ENCODE data around the gene ERICH6.

The ERICH6 gene

DNA sequence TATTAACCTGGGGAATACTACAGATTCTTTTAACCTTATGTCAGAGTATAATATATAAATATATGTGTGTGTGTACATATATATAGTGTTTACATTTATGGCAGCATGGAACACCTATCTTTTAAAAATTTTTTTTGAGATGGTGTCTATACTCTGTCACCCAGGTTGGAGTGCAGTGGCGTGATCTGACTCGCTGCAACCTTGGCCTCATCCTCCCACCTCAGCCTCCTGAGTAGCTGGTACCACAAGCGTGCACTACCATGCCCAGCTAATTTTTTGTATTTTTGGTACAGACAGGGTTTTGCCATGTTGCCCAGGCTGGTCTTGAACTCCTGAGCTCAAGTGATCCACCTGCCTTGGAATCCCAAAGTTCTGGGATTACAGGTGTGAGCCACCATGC, 18.5 kb upstream of the ERICH6 start:
- Histone ChIP-seq H3K27ac (ENCODE audit: insufficient read depth, low read depth, low read length, poor library complexity, severe bottlenecking) (no peak overlapping the region), H3K9me3 (ENCODE audit: control insufficient read depth, low read length) (no peaks in the 10 kb centered on the region), H3K4me1 (ENCODE audit: control insufficient read depth, insufficient read depth, low read length) (no peaks in the 10 kb centered on the region), H3K4me3 (ENCODE audit: insufficient read depth, low read depth, low read length) (no peak overlapping the region), H3K36me3 (ENCODE audit: control insufficient read depth, insufficient read depth, low read length) (no peaks in the 10 kb centered on the region), H3K27me3 (ENCODE audit: control insufficient read depth, insufficient read depth, low read length, poor library complexity, severe bottlenecking) (no peaks in the 10 kb centered on the region)
- WGBS, 2 experiments: 93 to 95% methylated on average over 3 of the region's 3 CpGs

DNA sequence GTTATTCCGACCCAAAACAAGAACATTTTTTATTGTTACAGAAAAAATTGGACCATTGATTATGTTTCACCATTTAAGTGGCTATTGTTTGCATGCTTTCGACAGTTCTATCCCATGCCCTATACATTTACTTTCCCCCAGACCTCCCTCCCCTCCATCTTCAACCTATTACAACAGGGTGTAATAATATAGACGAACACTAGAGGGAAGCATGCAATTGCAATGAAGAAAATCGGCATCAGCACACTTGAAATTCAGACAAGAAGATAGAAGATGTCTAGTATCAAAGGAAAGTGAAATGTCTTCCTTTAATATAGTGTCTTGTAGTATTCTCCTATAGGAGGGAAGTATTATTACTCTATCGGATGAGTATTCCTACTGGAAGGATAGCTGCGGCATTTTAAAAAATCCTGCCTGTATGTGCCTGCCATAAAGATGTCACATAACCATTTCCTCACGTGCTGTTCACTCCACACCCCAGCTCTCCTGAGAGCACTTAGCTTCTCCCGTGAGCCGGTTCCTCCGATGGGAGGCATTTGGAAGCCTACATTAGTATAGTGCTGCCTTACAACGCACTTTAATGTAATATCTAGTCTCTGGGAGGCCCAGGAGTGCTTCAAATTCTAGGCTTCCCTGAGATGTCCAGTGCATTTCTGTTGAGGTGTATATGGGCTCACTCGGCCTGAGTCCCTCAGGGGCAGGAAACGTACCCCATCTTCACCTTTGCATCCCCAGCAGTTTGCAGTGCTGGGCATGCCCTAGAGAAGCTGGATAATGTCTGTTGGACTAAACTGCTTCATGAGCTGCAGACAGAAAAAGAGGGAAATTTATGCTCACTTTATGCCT, 17.8 kb upstream of the ERICH6 start:
- no peaks in the 10 kb centered on the region for H3K9me3 ChIP-seq (ENCODE audit: control insufficient read depth, low read length)
- H3K27ac ChIP-seq (ENCODE audit: insufficient read depth, low read depth, low read length, poor library complexity, severe bottlenecking): no peak overlapping the region
- H3K4me1 ChIP-seq (ENCODE audit: control insufficient read depth, insufficient read depth, low read length): no peaks in the 10 kb centered on the region
- 50 to 53% methylated on average over 13 of the region's 13 CpGs for WGBS, 2 experiments
- no peaks in the 10 kb centered on the region for H3K27me3 ChIP-seq (ENCODE audit: control insufficient read depth, insufficient read depth, low read length, poor library complexity, severe bottlenecking)
- H3K4me3 ChIP-seq (ENCODE audit: insufficient read depth, low read depth, low read length): no peak overlapping the region
- no peaks in the 10 kb centered on the region for H3K36me3 ChIP-seq (ENCODE audit: control insufficient read depth, insufficient read depth, low read length)

DNA sequence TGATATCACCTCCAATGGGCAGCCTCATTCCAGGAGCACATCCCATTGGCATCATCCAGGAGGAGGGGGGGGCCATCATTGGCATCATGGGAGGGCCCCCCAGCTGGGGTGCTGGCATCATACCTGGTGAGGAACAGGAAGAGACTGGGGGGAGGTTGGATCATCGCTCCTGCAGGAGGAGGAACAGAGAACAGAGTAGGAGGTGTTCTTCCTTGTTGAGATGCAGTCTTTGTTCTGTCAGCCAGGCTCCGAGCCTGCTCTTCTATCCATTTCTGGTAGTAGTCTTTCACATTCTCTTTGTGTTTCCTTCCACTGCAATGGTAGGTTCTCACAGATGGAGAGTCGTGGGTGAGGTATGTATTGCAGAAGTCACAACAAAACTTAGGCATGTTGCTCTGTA, 16.7 kb upstream of the ERICH6 start:
- Histone ChIP-seq H3K36me3 (ENCODE audit: control insufficient read depth, insufficient read depth, low read length) (no peaks in the 10 kb centered on the region), H3K4me3 (ENCODE audit: insufficient read depth, low read depth, low read length) (no peak overlapping the region), H3K27ac (ENCODE audit: insufficient read depth, low read depth, low read length, poor library complexity, severe bottlenecking) (no peak overlapping the region), H3K27me3 (ENCODE audit: control insufficient read depth, insufficient read depth, low read length, poor library complexity, severe bottlenecking) (no peaks in the 10 kb centered on the region), H3K4me1 (ENCODE audit: control insufficient read depth, insufficient read depth, low read length) (no peaks in the 10 kb centered on the region), H3K9me3 (ENCODE audit: control insufficient read depth, low read length) (no peaks in the 10 kb centered on the region)
- 83 to 85% methylated on average over 3 of the region's 3 CpGs for WGBS, 2 experiments

DNA sequence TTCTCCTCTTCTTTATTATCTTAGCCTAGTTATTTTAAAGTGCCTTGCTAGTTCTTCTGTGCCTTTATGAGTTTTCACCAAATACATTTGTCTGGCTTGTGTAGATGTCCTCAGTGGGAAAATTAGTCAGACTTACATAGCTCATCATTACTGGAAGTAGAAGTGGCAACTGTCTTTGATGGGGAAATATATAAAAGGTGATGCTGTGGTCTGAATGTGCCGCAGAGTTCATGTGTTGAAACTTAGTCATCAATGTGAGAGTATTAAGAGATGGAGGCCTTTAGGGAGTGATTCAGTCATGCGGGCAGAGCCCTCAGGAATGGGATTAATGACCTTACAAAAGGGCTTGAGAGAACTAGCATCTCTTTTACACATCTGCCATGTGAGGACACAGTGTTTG, 6.4 kb upstream of the ERICH6 start:
- Histone ChIP-seq H3K27me3 (ENCODE audit: control insufficient read depth, insufficient read depth, low read length, poor library complexity, severe bottlenecking) (no peaks in the 10 kb centered on the region), H3K4me3 (ENCODE audit: insufficient read depth, low read depth, low read length) (no peak overlapping the region), H3K9me3 (ENCODE audit: control insufficient read depth, low read length) (no peaks in the 10 kb centered on the region), H3K4me1 (ENCODE audit: control insufficient read depth, insufficient read depth, low read length) (no peaks in the 10 kb centered on the region), H3K27ac (ENCODE audit: insufficient read depth, low read depth, low read length, poor library complexity, severe bottlenecking) (no peak overlapping the region), H3K36me3 (ENCODE audit: control insufficient read depth, insufficient read depth, low read length) (no peaks in the 10 kb centered on the region)
- WGBS, 2 experiments: 95 to 99% methylated on average over 2 of the region's 2 CpGs

DNA sequence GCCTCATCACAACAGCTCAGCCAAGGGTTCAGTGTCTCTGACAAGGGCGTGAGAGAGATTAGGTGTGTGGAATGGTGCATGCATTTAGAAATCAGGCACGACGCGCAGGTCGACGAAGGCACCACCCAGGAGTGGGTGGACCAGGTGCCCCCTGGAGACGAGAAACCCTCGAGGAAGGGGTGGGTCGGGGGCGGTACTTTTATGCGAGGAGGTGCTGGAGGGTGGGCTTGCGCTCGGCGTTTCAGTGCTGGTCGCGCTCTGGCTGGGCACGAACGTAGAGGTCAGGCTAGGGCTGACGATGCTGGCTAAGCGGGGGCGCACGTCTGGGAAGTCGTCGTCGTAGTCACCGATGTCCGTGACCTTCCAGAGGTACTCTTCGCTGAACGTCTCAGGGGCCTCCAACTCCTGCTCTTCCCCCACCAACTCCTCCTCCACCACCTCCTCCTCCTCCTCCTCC, 393 bp downstream of the ERICH6 start:
- H3K9me3 ChIP-seq (ENCODE audit: control insufficient read depth, low read length): no peaks in the 10 kb centered on the region
- 39 to 43% methylated on average over 29 of the region's 29 CpGs for WGBS, 2 experiments
- H3K4me1 ChIP-seq (ENCODE audit: control insufficient read depth, insufficient read depth, low read length): no peaks in the 10 kb centered on the region
- H3K36me3 ChIP-seq (ENCODE audit: control insufficient read depth, insufficient read depth, low read length): no peaks in the 10 kb centered on the region
- H3K4me3 ChIP-seq (ENCODE audit: insufficient read depth, low read depth, low read length): peak overlapping the region; percentile 50
- H3K27me3 ChIP-seq (ENCODE audit: control insufficient read depth, insufficient read depth, low read length, poor library complexity, severe bottlenecking): no peaks in the 10 kb centered on the region
- H3K27ac ChIP-seq (ENCODE audit: insufficient read depth, low read depth, low read length, poor library complexity, severe bottlenecking): no peak overlapping the region

DNA sequence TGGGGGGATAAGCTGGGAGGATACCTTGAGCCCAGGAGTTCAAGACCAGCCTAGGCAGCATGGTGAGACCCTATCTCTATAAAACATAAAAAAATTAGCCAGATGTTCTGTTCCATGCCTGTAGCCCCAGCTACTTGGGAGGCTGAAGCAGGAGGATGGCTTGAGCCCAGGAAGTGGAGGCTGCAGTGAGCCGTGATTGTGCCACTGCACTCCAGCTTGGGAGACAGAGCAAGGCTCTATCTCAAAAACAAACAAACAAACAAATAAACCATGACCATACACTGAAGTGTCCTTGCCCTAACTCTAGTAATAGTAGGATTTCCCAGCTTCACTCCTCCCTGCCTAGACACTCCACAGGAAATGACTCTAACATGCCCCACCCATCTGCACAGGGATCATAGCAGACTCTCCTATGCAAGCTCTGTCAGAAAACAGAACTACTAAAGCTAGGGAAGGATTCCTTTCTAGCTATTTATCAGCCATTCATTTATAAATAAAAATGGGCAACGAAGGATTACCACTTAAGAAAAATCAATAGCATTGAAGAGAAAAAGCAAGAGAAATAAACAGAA, 4.6 kb downstream of the ERICH6 start:
- H3K27ac ChIP-seq (ENCODE audit: insufficient read depth, low read depth, low read length, poor library complexity, severe bottlenecking): no peak overlapping the region
- 81 to 98% methylated on average over 1 to 2 of the region's 2 CpGs for WGBS, 2 experiments
- no peak overlapping the region for H3K4me3 ChIP-seq (ENCODE audit: insufficient read depth, low read depth, low read length)
- no peaks in the 10 kb centered on the region for H3K4me1 ChIP-seq (ENCODE audit: control insufficient read depth, insufficient read depth, low read length)
- H3K9me3 ChIP-seq (ENCODE audit: control insufficient read depth, low read length): no peaks in the 10 kb centered on the region
- no peaks in the 10 kb centered on the region for H3K27me3 ChIP-seq (ENCODE audit: control insufficient read depth, insufficient read depth, low read length, poor library complexity, severe bottlenecking)
- H3K36me3 ChIP-seq (ENCODE audit: control insufficient read depth, insufficient read depth, low read length): no peaks in the 10 kb centered on the region

DNA sequence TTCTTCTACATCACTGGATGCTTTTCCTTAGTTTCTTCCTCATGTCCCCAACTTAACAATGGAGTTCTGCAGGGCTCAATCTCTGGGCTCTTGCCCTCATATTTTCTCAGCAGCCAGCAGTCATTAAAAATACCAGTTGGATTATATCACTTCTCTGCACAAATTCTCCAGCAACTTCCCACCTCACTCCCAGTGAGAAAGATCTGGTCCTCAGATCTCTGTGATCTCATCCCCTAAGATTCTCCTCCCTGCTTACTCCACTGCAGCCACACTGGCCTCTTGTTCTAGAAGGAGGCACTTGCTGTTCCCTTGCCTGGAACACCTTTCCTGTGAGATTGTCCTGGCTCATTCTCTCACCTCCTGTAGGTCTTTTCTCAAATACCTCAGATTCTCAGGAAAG, 6.1 kb downstream of the ERICH6 start:
- Histone ChIP-seq H3K4me1 (ENCODE audit: control insufficient read depth, insufficient read depth, low read length) (no peaks in the 10 kb centered on the region), H3K9me3 (ENCODE audit: control insufficient read depth, low read length) (no peaks in the 10 kb centered on the region)

DNA sequence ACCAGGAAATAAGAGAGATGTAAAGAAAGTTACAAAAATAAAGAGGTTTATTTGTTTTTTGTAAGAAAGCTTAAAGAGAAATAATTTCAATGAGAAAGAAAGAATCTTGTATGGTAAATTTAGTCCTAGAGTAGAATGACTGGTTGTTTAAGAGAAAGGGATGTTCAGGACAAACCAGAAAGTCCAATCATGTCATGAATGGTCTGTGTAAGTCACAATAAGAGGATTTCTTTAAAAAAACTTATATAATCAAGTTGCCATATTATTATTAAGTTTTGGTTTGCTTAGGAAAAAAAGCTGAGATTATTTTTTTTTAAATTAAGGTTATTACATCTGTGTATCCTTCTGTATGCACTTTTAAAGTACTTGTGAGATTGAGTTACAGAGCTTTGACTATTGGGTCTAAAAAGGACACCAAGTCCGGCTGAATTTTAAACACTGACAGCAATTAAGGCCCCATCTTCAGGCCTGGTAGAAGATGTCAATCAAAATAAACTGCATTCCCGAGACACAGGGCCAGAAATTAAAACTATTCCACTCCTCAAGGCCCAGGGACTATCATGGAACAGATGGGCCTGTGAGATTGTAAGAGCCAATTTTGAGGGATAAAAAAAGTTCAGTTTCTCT, 12.2 kb downstream of the ERICH6 start:
- no peaks in the 10 kb centered on the region for H3K27me3 ChIP-seq (ENCODE audit: control insufficient read depth, insufficient read depth, low read length, poor library complexity, severe bottlenecking)
- no peak overlapping the region for H3K4me3 ChIP-seq (ENCODE audit: insufficient read depth, low read depth, low read length)
- no peaks in the 10 kb centered on the region for H3K36me3 ChIP-seq (ENCODE audit: control insufficient read depth, insufficient read depth, low read length)
- H3K4me1 ChIP-seq (ENCODE audit: control insufficient read depth, insufficient read depth, low read length): no peaks in the 10 kb centered on the region
- no peak overlapping the region for H3K27ac ChIP-seq (ENCODE audit: insufficient read depth, low read depth, low read length, poor library complexity, severe bottlenecking)
- 87 to 91% methylated on average over 2 of the region's 2 CpGs for WGBS, 2 experiments
- H3K9me3 ChIP-seq (ENCODE audit: control insufficient read depth, low read length): peaks cover 4% of the 10 kb centered on the region

More for the DNA sequence above, 6.1 kb downstream of the ERICH6 start:
- Histone ChIP-seq H3K4me3 (ENCODE audit: insufficient read depth, low read depth, low read length) (no peak overlapping the region), H3K27ac (ENCODE audit: insufficient read depth, low read depth, low read length, poor library complexity, severe bottlenecking) (no peak overlapping the region), H3K27me3 (ENCODE audit: control insufficient read depth, insufficient read depth, low read length, poor library complexity, severe bottlenecking) (no peaks in the 10 kb centered on the region), H3K36me3 (ENCODE audit: control insufficient read depth, insufficient read depth, low read length) (no peaks in the 10 kb centered on the region)

DNA sequence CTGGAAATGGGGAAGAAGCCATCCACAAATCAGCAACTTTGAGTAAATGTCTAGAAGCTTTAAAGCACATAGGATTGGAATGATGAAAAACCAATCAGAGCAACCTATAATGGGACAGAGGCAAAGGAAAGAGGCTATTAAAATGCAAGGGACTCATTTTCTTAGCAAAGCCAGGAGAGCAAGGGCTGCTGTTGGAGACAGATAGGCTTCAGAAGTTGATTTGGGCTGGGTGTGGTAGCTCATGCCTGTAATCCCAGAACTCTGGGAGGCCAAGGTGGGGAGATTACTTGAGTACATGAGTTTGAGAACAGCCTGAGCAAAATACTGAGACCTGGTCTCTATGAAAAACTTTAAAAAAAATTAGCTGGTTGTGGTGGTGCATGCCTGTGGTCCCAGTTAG, 16.1 kb downstream of the ERICH6 start:
- H3K27me3 ChIP-seq (ENCODE audit: control insufficient read depth, insufficient read depth, low read length, poor library complexity, severe bottlenecking): no peaks in the 10 kb centered on the region
- no peaks in the 10 kb centered on the region for H3K4me1 ChIP-seq (ENCODE audit: control insufficient read depth, insufficient read depth, low read length)
- peaks cover 4% of the 10 kb centered on the region for H3K9me3 ChIP-seq (ENCODE audit: control insufficient read depth, low read length)
- H3K4me3 ChIP-seq (ENCODE audit: insufficient read depth, low read depth, low read length): no peak overlapping the region
- H3K27ac ChIP-seq (ENCODE audit: insufficient read depth, low read depth, low read length, poor library complexity, severe bottlenecking): no peak overlapping the region
- no peaks in the 10 kb centered on the region for H3K36me3 ChIP-seq (ENCODE audit: control insufficient read depth, insufficient read depth, low read length)

DNA sequence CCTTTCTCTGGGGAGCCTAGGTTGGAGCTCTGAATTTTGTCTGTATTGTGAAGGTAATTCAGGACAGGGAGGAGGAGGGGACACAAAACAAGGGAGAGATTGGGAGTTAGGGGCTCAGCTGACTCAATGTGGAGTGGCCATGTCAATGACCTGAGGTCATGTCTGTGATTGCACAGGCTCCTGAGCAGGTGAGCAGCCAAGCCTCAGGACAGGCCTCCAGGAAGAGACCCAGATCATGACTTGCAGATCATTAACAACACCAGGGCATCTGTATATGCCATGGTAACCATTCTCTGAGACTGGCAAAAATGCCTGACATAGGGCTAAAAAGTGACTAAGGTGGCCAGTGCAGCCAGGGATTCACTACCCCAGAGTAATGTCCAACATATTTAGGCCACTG, 20.9 kb downstream of the ERICH6 start:
- Histone ChIP-seq H3K4me3 (ENCODE audit: insufficient read depth, low read depth, low read length) (no peak overlapping the region), H3K27me3 (ENCODE audit: control insufficient read depth, insufficient read depth, low read length, poor library complexity, severe bottlenecking) (no peaks in the 10 kb centered on the region), H3K9me3 (ENCODE audit: control insufficient read depth, low read length) (no peaks in the 10 kb centered on the region), H3K36me3 (ENCODE audit: control insufficient read depth, insufficient read depth, low read length) (no peaks in the 10 kb centered on the region), H3K27ac (ENCODE audit: insufficient read depth, low read depth, low read length, poor library complexity, severe bottlenecking) (no peak overlapping the region), H3K4me1 (ENCODE audit: control insufficient read depth, insufficient read depth, low read length) (no peaks in the 10 kb centered on the region)

Measured in ectodermal cell (in vitro differentiated cells).